Measurements from ENCODE around the gene MAML2. TPM values are rescaled to one million over a fixed set of nuclear protein-coding genes. Genes with fewer than 3 reads are reported as not detected.

MAML2 gene
- total and polyA plus RNA-seq, 2 of the 8 experiments (the other 6 are each of a cell fraction or from before 2014, with no cell fraction given) = 3.8 to 6.6 TPM

DNA sequence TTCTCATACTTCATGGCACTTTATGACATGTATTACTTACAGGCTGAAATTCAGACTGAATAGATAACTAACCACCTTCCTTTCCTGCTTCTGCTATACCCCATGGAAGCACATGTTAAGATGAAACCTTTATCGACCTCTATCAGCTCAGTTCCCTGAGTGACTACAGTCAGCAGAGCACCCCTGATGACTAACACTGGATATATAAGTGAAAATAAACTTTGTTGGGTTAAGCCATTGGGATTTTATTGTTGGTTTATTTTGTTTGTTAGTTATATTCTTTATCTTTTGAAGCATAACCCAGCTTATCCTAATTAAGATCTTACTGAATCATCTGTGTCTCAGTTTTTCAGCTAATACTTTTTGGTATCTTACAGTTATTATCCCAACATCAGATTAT lies 23.0 kb upstream of the MAML2 start:
- Histone ChIP-seq H2AK5ac (ENCODE audit: low read depth, low read length) (no peak overlapping the region), H4K8ac (ENCODE audit: extremely low read depth, insufficient read depth, low read length) (no peak overlapping the region), H3K4me3 (ENCODE audit: extremely low read depth in 1 of 4, insufficient read depth in 2 of 4, low read depth in 3 of 4, low read length in 4 of 4) (no peak overlapping the region), H3K36me3 (ENCODE audit: control insufficient read depth in 2 of 4, insufficient read depth in 4 of 4, low read length in 3 of 4) (peaks cover 0 to 6% (median 0%) of the 10 kb centered on the region in 4 experiments; a peak in 3 of 8 replicates), H3K56ac (replicated peaks; ENCODE audit: insufficient read length, low read depth, low read length) (no peak overlapping the region), H3K79me1 (ENCODE audit: low read depth, low read length) (no peaks in the 10 kb centered on the region), H3K9me3 (ENCODE audit: insufficient read depth in 2 of 2, low read depth in 1 of 2, low read length in 1 of 2) (no peaks in the 10 kb centered on the region), H2BK15ac (ENCODE audit: low read length) (no peak overlapping the region), H4K5ac (ENCODE audit: insufficient read length, low read depth, low read length) (no peak overlapping the region), H3K4ac (replicated peaks; ENCODE audit: insufficient read length, low read depth, low read length) (no peak overlapping the region), H3K79me2 (ENCODE audit: control insufficient read depth in 1 of 2, insufficient read depth in 2 of 2, low read length in 2 of 2) (no peaks in the 10 kb centered on the region), H3K14ac (ENCODE audit: insufficient read length) (no peak overlapping the region), H3K27ac (ENCODE audit: low read depth, low read length) (no peak overlapping the region), H3K4me1 (replicated peaks in 1 of 4; ENCODE audit: control insufficient read depth in 3 of 4, insufficient read depth in 4 of 4, low read length in 3 of 4) (no peaks in the 10 kb centered on the region), H2BK12ac (ENCODE audit: low read depth, low read length) (no peak overlapping the region), H3K23ac (ENCODE audit: insufficient read length) (no peak overlapping the region), H4K91ac (replicated peaks; ENCODE audit: insufficient read length, low read length) (no peak overlapping the region), H4K20me1 (replicated peaks in 1 of 2; ENCODE audit: control insufficient read depth in 1 of 2, insufficient read depth in 2 of 2, low read length in 2 of 2) (no peaks in the 10 kb centered on the region), H2AFZ (ENCODE audit: low read length) (no peak overlapping the region), H2BK5ac (ENCODE audit: low read depth, low read length) (no peak overlapping the region), H3K27me3 (replicated peaks in 1 of 4; ENCODE audit: control insufficient read depth in 3 of 4, extremely low read depth in 1 of 4, insufficient read depth in 3 of 4, low read length in 3 of 4) (no peaks in the 10 kb centered on the region), H3K9ac (replicated peaks in 1 of 4; ENCODE audit: extremely low read depth in 1 of 4, low read depth in 3 of 4, low read length in 3 of 4) (no peak overlapping the region), H2BK20ac (ENCODE audit: low read length) (no peak overlapping the region), H3K23me2 (ENCODE audit: low read depth, low read length) (no peaks in the 10 kb centered on the region), H2BK120ac (replicated peaks; ENCODE audit: low read depth, low read length) (no peak overlapping the region), H3K18ac (ENCODE audit: extremely low read depth, low read length) (no peak overlapping the region), H3K4me2 (ENCODE audit: insufficient read depth in 1 of 2, low read depth in 2 of 2, low read length in 2 of 2) (no peak overlapping the region)
- DNase-seq (ENCODE audit: low read depth in 1 of 2, low spot score in 2 of 2) (no peak), FAIRE-seq (no peak)
- ChIA-PET POLR2A (ENCODE audit: partially characterized antibody) (no interaction called here), CTCF (ENCODE audit: partially characterized antibody) (interaction anchor here (1.5 kb wide), 1 partner anchor 23 kb away, joined by 4 read pairs; the partner anchor contains the start of gene MAML2)
- 100% methylated on average over 1 of the region's 1 CpG; no CpG with 5 or more reads in 1 of the 2 experiments for WGBS, 2 experiments (ENCODE audit: extremely low coverage in 1 of 2, insufficient coverage in 1 of 2, insufficient read length in 1 of 2, insufficient replicate concordance in 2 of 2, low coverage in 1 of 2, low lambda C conversion rate in 2 of 2, missing lambda C conversion rate in 1 of 2)
- TF ChIP-seq HDAC6 (IDR thresholded peaks at IDR 0.05; ENCODE audit: low read depth, low read length) (no peak), CHD2 (IDR thresholded peaks at IDR 0.05; ENCODE audit: low read length) (no peak), RAD21 (IDR thresholded peaks at IDR 0.05 in 1 of 2, conservative IDR thresholded peaks at IDR 0.05 in 1 of 2; ENCODE audit: low read depth in 2 of 2, low read length in 2 of 2) (no peak), TEAD4 (IDR thresholded peaks at IDR 0.05; ENCODE audit: low read depth, low read length) (no peak), GTF2F1 (IDR thresholded peaks at IDR 0.05; ENCODE audit: borderline replicate concordance, low read depth, low read length) (no peak), SIX5 (IDR thresholded peaks at IDR 0.05; ENCODE audit: low read depth, low read length) (no peak), MAFK (IDR thresholded peaks at IDR 0.05; ENCODE audit: low read depth, low read length) (no peak), CEBPB (IDR thresholded peaks at IDR 0.05; ENCODE audit: low read depth, low read length) (no peak)
